Measurements from ENCODE around the gene THAP12. TPM values are rescaled to one million over a fixed set of nuclear protein-coding genes. Genes with fewer than 3 reads are reported as not detected.

Gene THAP12
- total RNA-seq, 1 experiment from 2014 or later: 42.5 TPM

- H3K79me2 ChIP-seq (ENCODE audit: insufficient read depth, low read length): no peaks in the 10 kb centered on the region
- H3K36me3 Mint-ChIP-seq (ENCODE audit: insufficient read depth in 1 of 3, low read depth in 3 of 3): no peaks in the 10 kb centered on the region
- H3K9me3 ChIP-seq (ENCODE audit: control insufficient read depth, low read depth, low read length): no peaks in the 10 kb centered on the region
- no peak overlapping the region for H2AK5ac ChIP-seq (ENCODE audit: insufficient read length, low read length)
- H3T11ph ChIP-seq (ENCODE audit: low read length): no peak overlapping the region
- no peaks in the 10 kb centered on the region for H3K4me1 ChIP-seq (ENCODE audit: insufficient read depth, low read length)
- no peak overlapping the region for H2BK120ac ChIP-seq (ENCODE audit: low read depth, low read length, poor library complexity, severe bottlenecking)
- H3K79me1 ChIP-seq (ENCODE audit: insufficient read depth, low read depth, low read length, poor library complexity, severe bottlenecking): no peaks in the 10 kb centered on the region
- H3K9me3 Mint-ChIP-seq: no peaks in the 10 kb centered on the region; a peak in 1 of 5 replicates
- H3K27me3 ChIP-seq (ENCODE audit: insufficient read depth, low read length): peaks cover 16% of the 10 kb centered on the region; the same call in 1 of the 2 replicates
- no peak overlapping the region for H2BK20ac ChIP-seq (ENCODE audit: low read depth, low read length, poor library complexity, severe bottlenecking)
- H3K18ac ChIP-seq (ENCODE audit: insufficient read length, low read depth, low read length): no peak overlapping the region
- H4K8ac ChIP-seq (replicated peaks; ENCODE audit: insufficient read length, low read depth, low read length): no peak overlapping the region
- no peak overlapping the region for H4K91ac ChIP-seq (ENCODE audit: insufficient read length, low read depth, low read length)
- no peak overlapping the region for H3K4me3 Mint-ChIP-seq
- no peak overlapping the region for H3K4me2 ChIP-seq (ENCODE audit: insufficient read depth, insufficient read length, low read length)
- no peak overlapping the region for H3K23ac ChIP-seq (ENCODE audit: insufficient read length, low read depth, low read length)
- peaks cover 7% of the 10 kb centered on the region for H3K23me2 ChIP-seq (ENCODE audit: insufficient read length, low read depth, low read length, poor library complexity, severe bottlenecking)
- H2AFZ ChIP-seq (ENCODE audit: low read length): no peak overlapping the region
- peaks cover 57% of the 10 kb centered on the region for H3K27me3 Mint-ChIP-seq (ENCODE audit: low read depth)
- H3K4ac ChIP-seq (ENCODE audit: low read depth, low read length): no peak overlapping the region
- H3K14ac ChIP-seq (ENCODE audit: insufficient read depth, low read length): no peak overlapping the region
- no peak for DNase-seq
- no peak overlapping the region for H3K56ac ChIP-seq (ENCODE audit: insufficient read length, low read depth, low read length)
- no peak overlapping the region for H2BK15ac ChIP-seq (ENCODE audit: low read depth, low read length)
- no peak overlapping the region for H2BK12ac ChIP-seq (ENCODE audit: insufficient read length, low read depth, low read length)
- H4K5ac ChIP-seq (ENCODE audit: insufficient read length, low read depth, low read length): no peak overlapping the region
- H2BK5ac ChIP-seq (ENCODE audit: insufficient read length, low read length): no peak overlapping the region
- no peaks in the 10 kb centered on the region for H4K20me1 ChIP-seq (ENCODE audit: control insufficient read depth, insufficient read depth, insufficient read length)
- H3K4me1 Mint-ChIP-seq: peaks cover 8 to 23% of the 10 kb centered on the region in 2 experiments
- H3K27ac ChIP-seq (ENCODE audit: insufficient read length, low read depth, low read length): no peak overlapping the region
- H3K27ac Mint-ChIP-seq: no peak overlapping the region
- TF ChIP-seq CTCF (conservative IDR thresholded peaks at IDR 0.05): no peak
- no peak overlapping the region for H3K9ac ChIP-seq (ENCODE audit: extremely low read depth, insufficient read length, low read length)
- WGBS (ENCODE audit: extremely low coverage, insufficient read length, low lambda C conversion rate): no CpG with 5 or more reads among the region's 3 CpGs
Observed at GRCh38 chr11:76317296-76317695, 63.6 kb downstream of the THAP12 start.
